M059J (cell line): ENCODE data around the gene RNH1. TPM values are rescaled to one million over a fixed set of nuclear protein-coding genes. Genes with fewer than 3 reads are reported as not detected.

Experiments
- DNase-seq: peaks from one replicate; pipeline ENCODE4 v3.0.0-alpha.2; 2012; ENCODE audit warnings: low read depth
- total RNA-seq: library from RNA; depleted of rRNA; stranded (reverse); fragments of >200 nt; shearing (Covaris generic); gene quantifications from 2 replicates; pipeline ENCODE4 v1.2.3, GENCODE V29; 2014; rRNA removed

Gene RNH1
- total RNA-seq, result 169 and 259 TPM in 2 replicates

DNA sequence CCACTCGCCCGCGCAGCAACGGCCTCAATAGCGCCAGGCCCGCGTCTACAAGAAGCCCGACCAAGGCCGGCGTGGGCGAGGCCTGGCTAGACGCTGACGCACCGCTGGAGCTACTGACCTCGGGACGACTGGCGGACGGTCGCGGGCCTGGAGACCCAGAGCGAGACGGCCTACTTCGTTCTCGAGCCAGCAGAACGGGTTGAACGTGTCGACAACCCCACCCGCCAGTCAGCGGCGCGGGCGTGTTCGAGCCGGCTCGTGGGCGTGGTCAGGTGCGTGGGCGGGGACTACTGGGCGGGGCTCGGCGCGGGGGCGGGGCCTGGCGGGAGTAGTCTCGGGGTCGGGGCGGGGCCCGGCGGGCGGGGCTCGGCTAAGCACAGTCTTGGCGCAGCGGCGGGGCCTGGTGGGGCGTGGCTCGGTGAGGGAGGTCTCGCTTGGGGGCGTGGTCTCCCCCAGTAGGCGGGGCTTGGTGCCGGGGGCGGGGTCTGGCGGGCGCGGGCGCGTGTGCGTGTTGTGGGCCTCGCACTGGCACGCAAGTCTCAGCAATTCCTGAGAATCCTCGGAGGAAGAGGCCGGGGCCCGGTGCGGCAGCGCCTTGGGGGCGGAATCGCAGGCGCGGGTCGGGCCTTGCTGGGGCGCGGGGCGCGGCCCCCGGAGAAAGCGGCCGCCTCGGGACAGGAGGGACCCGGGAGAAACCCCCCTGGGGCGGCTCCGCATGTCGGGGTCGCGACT is at the start of gene RNH1:
Gene RNH1, minus strand, starts transcription at position 248 of the 732 bp plus-strand sequence. CDS start 5,080 bp downstream, outside the sequence.
- DNase-seq, result peak; percentile 89

DNA sequence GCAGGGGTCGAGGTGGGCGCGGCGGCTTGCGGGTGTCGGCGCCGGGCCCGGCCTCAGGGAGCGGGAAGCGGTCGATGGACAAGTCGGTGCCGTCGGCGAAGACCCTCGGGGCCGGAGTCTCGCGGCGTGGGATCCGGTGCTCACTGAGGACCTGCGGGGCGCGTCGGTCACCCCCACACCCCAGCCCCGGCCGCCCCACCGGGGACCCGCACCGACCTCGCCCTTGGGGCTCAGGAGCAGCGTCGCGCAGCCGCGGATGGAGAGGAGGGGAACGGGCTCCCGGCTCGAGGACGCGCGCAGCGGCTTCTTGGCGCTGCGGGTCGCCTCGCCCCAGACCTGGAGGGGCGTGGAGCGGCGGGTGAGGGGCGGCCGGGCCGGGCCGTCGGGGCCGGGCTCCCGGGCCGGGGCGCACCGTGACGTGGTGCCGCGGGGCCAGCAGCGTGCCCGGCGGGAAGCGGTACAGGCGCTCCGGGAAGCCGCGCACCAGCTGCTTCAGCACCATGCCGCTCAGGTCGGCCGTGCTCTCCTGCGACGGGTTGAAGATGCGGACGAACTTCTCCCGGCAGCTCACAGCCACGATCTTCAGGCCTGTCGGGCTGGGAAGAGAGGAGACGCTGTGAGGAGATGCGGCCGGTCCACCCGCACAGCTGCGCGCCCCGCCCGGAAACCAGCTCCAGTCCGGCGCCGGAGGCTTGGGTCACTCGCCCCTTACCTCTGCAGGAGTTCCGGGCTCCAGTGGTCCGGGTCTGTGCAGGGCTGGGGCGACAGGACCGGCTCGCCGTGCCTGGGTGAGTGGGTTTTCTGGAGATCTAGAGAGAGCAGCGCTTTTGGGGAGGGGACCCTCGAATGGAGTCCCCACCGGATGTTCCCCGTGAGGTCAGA is 49.0 kb upstream of the RNH1 start:
- DNase-seq, result no peak

- no peak for DNase-seq
Observed at GRCh38 chr11:555227-555779, 48.3 kb upstream of the RNH1 start.

- no peak for DNase-seq
Observed at GRCh38 chr11:554428-555226, 47.6 kb upstream of the RNH1 start.

- no peak for DNase-seq
Observed at GRCh38 chr11:553988-554340, 46.9 kb upstream of the RNH1 start.

DNA sequence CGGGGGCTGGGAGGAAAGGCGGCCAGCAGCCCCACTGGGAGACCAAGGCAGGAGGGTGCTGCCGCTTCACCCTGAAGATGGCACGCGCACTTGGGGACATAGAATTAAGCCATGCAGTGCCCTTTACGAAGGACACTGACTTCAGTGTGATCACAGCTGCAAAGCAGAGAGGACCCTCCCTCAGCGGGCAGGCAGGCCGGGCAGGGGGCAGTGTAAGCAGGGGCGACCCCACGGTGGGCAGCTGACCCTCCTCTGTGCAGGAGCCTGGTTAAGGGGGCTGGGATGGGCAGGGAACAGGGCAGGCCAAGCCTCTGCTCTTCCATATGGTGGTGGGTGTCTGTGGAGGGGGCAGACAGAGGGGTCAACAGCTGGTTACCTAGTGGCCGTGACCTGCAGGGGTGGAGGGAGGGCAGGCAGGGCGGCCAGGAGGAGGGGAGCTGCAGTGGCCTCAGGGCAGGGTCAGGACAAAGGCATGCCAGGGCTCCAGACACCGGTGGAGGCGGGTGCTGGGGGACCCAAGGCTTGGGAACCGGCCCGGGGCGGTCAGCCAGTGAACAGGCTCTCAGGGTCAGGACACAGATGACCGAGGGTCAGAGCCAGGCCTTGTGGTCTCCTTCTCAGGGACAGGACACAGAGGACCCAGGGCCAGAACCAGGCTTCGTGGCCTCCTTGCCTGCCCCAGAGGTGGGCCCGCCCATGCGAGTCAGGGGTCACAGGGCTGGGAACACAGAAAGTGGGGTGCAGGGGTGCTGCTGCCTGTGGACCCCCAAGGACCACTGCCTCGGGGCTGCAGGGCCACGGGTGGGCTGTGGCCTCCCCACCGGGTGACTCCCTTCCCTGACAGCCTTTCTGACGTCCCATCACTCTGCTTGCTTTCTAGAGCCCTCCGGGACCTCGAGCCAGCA is 46.3 kb upstream of the RNH1 start:
- no peak for DNase-seq

- no peak for DNase-seq
Observed at GRCh38 chr11:551596-551995, 44.6 kb upstream of the RNH1 start.

DNA sequence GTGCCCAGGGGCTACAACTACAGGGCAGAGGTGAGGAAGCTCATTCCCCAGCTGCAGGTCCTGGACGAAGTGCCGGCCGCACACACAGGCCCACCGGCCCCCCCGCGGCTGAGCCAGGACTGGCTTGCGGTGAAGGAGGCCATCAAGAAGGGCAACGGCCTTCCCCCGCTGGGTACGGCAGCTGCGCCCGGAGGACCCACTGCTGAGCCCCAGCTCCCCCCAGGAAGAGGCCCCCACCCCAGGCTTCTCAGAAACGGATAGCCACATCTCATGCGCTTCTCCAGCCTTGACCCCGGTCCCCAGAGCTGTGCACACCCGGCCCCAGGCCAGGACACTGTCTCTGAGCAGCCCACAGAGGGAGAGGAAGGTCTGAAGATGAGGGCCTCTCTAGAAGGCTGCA is 44.1 kb upstream of the RNH1 start:
- no peak for DNase-seq

GRCh38 chr11:550746-551085 is 43.7 kb upstream of the RNH1 start:
- no peak for DNase-seq

DNA sequence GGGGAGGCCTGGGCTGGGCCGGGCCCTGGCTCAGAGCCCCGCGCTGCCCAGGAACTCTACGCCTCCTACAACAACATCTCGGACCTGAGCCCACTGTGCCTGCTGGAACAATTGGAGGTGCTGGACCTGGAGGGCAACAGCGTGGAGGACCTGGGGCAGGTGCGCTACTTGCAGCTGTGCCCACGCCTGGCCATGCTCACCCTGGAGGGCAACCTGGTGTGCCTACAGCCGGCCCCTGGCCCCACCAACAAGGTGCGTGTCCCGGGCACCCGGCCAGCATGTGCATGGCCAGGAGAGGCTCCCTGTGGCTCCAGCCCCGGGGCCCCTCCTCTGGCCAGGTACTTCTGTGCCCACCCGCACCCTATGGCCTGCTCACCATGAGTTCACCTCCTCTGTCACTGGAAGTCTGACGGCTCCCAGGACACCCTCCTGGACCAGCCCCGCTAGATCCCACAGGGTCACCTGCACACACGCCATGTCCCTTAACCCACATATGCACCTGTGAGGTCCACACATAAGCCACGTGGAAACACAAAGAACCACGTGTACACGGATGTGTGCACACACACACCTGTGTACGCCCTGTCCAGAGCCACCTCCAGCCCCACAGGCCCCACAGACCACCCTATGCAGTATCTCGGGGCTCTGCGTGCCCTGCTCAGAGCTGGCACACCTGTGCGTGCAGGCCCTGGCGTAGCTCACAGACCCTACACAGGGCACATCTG is 43.1 kb upstream of the RNH1 start:
- no peak for DNase-seq

GRCh38 chr11:548700-549603 is 41.9 kb upstream of the RNH1 start:
- no peak for DNase-seq

DNA sequence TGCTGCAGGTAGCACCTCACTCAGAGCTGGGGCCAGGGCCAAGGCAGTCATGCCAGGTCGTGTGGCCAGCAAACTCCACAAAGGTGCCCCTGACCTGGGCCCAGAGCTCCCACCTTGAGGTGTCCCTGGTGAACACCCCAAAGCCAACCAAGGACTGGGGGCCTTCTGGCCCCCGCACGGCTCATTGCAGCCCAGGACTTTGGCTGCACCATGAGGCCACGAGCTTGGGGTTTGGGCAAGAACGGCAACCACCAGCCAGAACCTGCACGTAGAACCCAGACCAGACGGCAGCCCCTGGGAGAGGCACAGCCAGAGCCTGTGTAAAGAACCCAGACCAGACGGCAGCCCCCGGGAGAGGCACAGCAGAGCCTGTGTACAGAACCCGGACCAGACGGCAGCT is 38.1 kb upstream of the RNH1 start:
- no peak for DNase-seq

GRCh38 chr11:544817-545166 is 37.8 kb upstream of the RNH1 start:
- DNase-seq, result no peak

GRCh38 chr11:541433-541885 is 34.4 kb upstream of the RNH1 start:
- no peak for DNase-seq

- DNase-seq, result no peak
Observed at GRCh38 chr11:540583-541432, 33.8 kb upstream of the RNH1 start.

DNA sequence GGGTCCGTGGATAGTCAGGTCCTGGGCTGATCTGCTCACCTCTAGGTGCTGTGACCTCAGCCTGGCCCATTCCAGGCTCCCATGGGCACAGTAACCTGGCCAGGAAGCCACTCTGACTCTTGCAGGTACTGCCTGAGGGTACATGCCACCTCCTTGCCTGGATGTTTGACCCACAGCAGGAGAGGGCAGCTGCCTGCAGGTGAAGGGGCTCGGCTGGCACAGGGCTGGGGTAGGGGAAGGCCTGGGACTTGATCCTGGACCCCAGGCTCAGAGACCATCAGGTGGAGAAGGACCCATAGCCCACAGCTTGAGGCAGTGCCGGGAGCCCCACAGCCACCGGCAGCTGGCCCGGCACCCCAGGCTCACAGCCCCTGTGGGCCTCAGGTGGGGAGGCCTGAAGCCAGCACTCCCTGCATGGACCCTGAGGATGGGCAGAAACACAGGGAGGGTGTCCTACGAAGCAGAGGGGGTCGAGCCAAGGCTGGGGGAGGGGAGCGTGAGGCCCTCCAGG is 33.0 kb upstream of the RNH1 start:
- no peak for DNase-seq

GRCh38 chr11:538431-539051 is 31.5 kb upstream of the RNH1 start:
- DNase-seq, result no peak
